Measurements from ENCODE around the gene MYLK2.

Gene MYLK2

GRCh38 chr20:31784354-31785044, 34.7 kb upstream of the MYLK2 start:
- H3K4me3 Mint-ChIP-seq = no peak overlapping the region
- no peaks in the 10 kb centered on the region for H3K27me3 Mint-ChIP-seq (ENCODE audit: low read depth)
- H3K9me3 Mint-ChIP-seq = no peaks in the 10 kb centered on the region
- H3K27ac Mint-ChIP-seq = no peak overlapping the region
- no peaks in the 10 kb centered on the region for H3K4me1 Mint-ChIP-seq
- TF ChIP-seq, protein P1, sequence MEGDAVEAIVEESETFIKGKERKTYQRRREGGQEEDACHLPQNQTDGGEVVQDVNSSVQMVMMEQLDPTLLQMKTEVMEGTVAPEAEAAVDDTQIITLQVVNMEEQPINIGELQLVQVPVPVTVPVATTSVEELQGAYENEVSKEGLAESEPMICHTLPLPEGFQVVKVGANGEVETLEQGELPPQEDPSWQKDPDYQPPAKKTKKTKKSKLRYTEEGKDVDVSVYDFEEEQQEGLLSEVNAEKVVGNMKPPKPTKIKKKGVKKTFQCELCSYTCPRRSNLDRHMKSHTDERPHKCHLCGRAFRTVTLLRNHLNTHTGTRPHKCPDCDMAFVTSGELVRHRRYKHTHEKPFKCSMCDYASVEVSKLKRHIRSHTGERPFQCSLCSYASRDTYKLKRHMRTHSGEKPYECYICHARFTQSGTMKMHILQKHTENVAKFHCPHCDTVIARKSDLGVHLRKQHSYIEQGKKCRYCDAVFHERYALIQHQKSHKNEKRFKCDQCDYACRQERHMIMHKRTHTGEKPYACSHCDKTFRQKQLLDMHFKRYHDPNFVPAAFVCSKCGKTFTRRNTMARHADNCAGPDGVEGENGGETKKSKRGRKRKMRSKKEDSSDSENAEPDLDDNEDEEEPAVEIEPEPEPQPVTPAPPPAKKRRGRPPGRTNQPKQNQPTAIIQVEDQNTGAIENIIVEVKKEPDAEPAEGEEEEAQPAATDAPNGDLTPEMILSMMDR (IDR thresholded peaks at IDR 0.05; ENCODE audit: unreplicated experiment in 3 of 3) = no peak
- H3K36me3 Mint-ChIP-seq (ENCODE audit: low read depth) = peaks cover 58% of the 10 kb centered on the region

GRCh38 chr20:31785089-31785488, 34.1 kb upstream of the MYLK2 start:
- Mint-ChIP-seq H3K4me3 (no peak overlapping the region), H3K27ac (no peak overlapping the region), H3K36me3 (ENCODE audit: low read depth) (peaks cover 54% of the 10 kb centered on the region), H3K9me3 (no peaks in the 10 kb centered on the region), H3K27me3 (ENCODE audit: low read depth) (no peaks in the 10 kb centered on the region), H3K4me1 (no peaks in the 10 kb centered on the region)
- TF ChIP-seq, protein P1 (IDR thresholded peaks at IDR 0.05; ENCODE audit: unreplicated experiment in 3 of 3) = no peak

GRCh38 chr20:31788578-31788977, 30.6 kb upstream of the MYLK2 start:
- TF ChIP-seq, protein P1 (IDR thresholded peaks at IDR 0.05; ENCODE audit: unreplicated experiment in 3 of 3) = no peak
- Mint-ChIP-seq H3K4me1 (no peaks in the 10 kb centered on the region), H3K36me3 (ENCODE audit: low read depth) (peaks cover 46% of the 10 kb centered on the region), H3K4me3 (no peak overlapping the region), H3K9me3 (no peaks in the 10 kb centered on the region), H3K27me3 (ENCODE audit: low read depth) (no peaks in the 10 kb centered on the region), H3K27ac (no peak overlapping the region)

GRCh38 chr20:31790401-31790800, 28.8 kb upstream of the MYLK2 start:
- peaks cover 37% of the 10 kb centered on the region for H3K36me3 Mint-ChIP-seq (ENCODE audit: low read depth)
- TF ChIP-seq, protein P1 (IDR thresholded peaks at IDR 0.05; ENCODE audit: unreplicated experiment in 3 of 3) = no peak
- no peaks in the 10 kb centered on the region for H3K9me3 Mint-ChIP-seq
- H3K27me3 Mint-ChIP-seq (ENCODE audit: low read depth) = no peaks in the 10 kb centered on the region
- H3K4me3 Mint-ChIP-seq = no peak overlapping the region
- no peak overlapping the region for H3K27ac Mint-ChIP-seq
- H3K4me1 Mint-ChIP-seq = no peaks in the 10 kb centered on the region

DNA sequence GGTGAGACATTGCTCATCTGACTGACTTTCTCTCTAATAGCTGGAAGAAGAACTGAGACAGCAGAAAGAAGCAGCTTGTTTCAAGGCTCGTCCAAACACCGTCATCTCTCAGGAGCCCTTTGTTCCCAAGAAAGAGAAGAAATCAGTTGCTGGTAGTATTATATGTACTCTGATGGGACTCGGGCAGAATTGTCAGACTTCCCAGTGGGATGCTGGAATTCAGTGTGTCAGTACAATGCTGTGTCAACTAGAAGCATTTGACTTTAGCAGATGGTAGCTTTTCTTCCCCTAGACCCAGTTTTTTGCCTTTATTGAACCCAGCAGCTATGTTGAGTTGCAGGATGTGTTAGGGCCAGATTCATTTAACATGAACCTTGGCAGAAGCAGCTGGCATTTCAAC, 21.8 kb upstream of the MYLK2 start:
- H3K27me3 Mint-ChIP-seq (ENCODE audit: low read depth) = no peaks in the 10 kb centered on the region
- no peaks in the 10 kb centered on the region for H3K9me3 Mint-ChIP-seq
- H3K36me3 Mint-ChIP-seq (ENCODE audit: low read depth) = peaks cover 61% of the 10 kb centered on the region
- H3K4me1 Mint-ChIP-seq = no peaks in the 10 kb centered on the region
- no peak overlapping the region for H3K27ac Mint-ChIP-seq
- TF ChIP-seq, protein P1 (IDR thresholded peaks at IDR 0.05; ENCODE audit: unreplicated experiment in 3 of 3) = no peak
- H3K4me3 Mint-ChIP-seq = no peak overlapping the region

- peaks cover 71% of the 10 kb centered on the region for H3K36me3 Mint-ChIP-seq (ENCODE audit: low read depth)
- peaks cover 10% of the 10 kb centered on the region for H3K4me1 Mint-ChIP-seq
- no peak overlapping the region for H3K4me3 Mint-ChIP-seq
- no peaks in the 10 kb centered on the region for H3K27me3 Mint-ChIP-seq (ENCODE audit: low read depth)
- TF ChIP-seq, protein P1 (IDR thresholded peaks at IDR 0.05; ENCODE audit: unreplicated experiment in 3 of 3) = no peak
- H3K9me3 Mint-ChIP-seq = no peaks in the 10 kb centered on the region
- no peak overlapping the region for H3K27ac Mint-ChIP-seq
These were observed 17.6 kb upstream of the MYLK2 start for GRCh38 chr20:31801508-31801907.

Measured in nephron (organoid).